CD4-positive, alpha-beta T cell treated with Interleukin-1 beta for 1 hour (primary cell): ENCODE results near the gene CACNA1D.
"Not testable (repeated sequence)": the region's sequence is repeated elsewhere in the genome, so short reads cannot be mapped to it uniquely, and the experiment has no call there.

Experiments
- DNase-seq, 2 donors: peaks; one replicate each; pipeline ENCODE4 v3.0.0-alpha.2; 2020 to 2022

Gene CACNA1D

DNA sequence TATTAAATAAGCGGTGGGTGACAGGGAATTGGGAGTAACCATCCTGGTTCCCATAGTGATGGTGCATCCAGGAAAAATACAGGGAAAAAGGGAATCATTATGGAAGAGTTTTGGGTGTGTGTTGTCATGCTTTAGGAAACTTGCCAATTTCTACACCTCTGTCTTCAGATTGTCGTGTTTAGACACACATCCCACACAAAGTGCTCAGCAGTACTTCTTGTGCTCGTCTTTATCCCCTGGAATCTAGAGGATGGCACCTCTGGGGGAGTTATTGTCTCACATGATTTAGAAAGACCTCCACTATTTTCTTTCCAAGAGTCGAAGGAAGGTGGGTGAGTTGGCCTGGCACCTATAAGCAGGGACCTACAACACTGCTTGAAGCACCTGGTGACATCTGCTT lies 35.8 kb downstream of the CACNA1D start:
- no peak for DNase-seq

- no peak for DNase-seq
Measured at GRCh38 chr3:53531749-53532148, 37.3 kb downstream of the CACNA1D start.

DNA sequence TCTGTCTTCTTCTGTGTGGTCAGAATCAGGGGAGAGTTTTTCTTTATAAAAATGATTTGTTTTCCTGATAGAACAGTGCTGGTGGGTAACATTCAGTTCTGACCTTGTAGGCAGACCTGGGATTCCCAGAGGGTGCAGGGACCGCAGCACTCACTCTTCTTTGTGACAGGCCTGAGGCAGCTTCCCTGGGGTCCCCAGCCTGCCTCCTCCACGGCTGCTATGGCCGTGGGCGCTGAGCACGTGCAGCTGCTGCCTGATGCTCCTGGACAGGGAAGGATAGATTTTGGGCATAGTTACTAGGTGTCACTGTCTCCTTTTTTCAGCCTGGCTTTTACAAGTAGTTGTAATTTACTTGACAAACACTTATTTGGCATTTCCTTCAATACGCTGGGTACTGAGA lies 39.1 kb downstream of the CACNA1D start:
- no peak for DNase-seq

GRCh38 chr3:53534216-53534615 lies 39.8 kb downstream of the CACNA1D start:
- DNase-seq, result no peak

DNA sequence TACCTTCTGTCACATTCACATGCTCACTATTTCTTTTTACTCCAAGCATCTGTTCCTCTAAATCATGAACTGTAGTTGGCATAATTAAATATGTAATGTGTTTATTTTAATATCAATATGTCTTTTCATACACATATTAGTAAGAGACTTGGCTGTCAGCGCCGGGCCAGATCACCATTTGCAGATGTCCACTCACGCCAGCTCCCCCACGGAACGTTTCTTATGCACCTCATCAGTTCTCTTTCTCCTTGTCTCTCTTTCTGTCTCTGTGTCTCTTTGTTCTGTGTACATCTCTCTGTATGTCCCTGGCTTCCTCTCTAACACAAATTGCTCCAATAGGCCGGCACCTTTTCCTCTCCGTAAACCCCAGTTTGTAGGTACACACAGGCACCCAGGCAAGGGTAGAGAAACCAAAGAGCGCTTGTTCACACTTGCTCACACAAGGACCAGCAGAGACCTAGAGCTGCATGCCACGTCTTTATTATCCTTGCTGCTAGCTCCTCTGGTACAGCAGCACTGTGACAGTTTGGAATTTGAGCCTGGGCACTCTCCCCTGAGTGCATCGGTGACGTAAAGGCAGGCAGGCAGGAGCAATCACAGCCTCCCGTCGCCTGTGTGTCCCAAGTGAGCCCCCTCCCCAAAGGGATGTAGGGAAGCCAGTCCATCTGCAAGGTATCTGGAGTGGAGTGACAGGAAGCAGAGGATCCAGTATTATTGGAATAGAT lies 40.4 kb downstream of the CACNA1D start:
- no peak for DNase-seq

DNA sequence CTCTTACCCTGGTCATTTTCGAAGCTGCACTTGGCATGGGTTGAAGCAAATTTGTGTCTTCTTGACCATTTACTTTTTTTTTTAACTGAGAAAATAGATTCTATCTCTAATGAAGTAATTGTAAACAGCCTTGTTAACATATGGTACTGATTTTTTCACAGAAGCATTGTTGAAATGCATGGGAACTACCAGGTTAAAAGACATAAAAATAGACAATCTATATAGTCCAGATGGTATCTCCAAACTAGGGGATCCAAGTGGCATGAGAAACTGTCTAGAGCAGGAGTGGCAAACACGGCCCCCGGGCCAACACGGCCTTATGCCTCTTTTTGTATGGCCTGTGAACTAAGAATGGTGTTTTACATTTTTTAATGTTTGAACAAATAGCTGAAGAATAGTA lies 41.9 kb downstream of the CACNA1D start:
- no peak for DNase-seq

DNA sequence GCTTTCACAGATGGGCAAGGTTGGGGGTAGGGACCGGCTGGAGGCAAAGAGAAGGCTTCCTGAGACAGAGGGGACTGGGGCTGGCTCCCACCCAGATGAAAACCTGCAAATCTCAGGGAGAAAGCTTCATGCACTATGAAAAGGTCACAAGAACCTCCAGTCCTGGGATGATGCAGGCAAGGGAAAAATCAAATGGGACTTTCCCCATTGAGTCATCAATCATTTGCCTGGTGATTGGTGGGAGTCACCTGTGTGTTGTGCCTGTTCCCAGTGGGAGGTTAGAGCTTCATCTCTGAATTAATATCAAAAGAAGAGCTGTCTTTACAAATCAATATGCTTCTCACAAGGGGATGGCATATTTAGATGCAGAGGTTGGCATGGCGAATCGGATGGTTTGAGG lies 49.9 kb downstream of the CACNA1D start:
- no peak for DNase-seq

GRCh38 chr3:53545310-53545995 lies 51.0 kb downstream of the CACNA1D start:
- no peak for DNase-seq

DNA sequence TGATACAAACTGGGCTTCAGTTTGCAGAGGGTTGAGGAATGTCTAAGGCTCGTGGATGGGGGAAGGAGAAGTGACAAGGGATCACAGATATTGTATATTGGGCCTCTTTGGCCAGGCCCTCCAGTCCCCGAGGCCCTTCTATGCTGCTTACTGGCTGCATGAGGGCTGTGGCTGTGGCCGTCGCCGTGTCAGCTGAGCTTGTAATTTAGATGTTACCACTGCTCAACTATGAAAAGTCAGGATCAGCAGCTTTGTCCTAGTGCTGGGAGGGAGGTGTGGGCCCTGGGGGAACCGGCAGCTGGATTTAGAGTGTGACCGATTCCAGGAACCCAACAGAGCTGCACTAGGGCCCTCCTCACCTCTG lies 51.6 kb downstream of the CACNA1D start:
- no peak for DNase-seq

- DNase-seq, result no peak
Measured at GRCh38 chr3:53547327-53547726, 52.9 kb downstream of the CACNA1D start.

DNA sequence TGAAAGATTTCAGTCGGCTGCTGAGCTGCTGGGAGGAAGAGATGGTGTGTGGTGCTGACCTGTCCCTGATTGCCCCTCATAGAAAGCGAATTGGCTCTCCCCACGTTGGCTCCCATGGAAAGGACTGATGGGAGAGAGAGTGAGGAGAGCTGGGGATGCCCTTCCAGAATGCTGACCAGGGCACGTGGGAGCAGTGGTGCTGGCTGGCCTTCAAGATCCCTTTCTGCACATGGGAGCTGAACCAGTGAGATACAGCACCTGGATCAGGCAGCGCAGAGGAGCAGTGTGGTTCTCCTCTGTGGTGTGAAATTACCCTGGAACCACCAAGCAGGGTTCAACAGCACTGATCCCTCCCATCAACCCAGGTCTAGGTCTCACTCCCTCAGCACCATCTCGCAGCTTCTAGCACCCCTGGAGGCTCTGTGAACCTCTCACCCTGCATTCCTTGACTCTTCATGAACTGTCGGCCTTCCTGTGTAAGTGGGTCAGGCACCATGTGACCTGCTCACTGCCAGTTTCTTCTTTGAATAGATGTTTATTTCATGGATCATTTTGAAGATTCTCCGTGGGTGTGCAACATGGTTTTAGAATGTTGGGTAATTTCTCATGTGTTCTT lies 55.7 kb downstream of the CACNA1D start:
- DNase-seq, result no peak

DNA sequence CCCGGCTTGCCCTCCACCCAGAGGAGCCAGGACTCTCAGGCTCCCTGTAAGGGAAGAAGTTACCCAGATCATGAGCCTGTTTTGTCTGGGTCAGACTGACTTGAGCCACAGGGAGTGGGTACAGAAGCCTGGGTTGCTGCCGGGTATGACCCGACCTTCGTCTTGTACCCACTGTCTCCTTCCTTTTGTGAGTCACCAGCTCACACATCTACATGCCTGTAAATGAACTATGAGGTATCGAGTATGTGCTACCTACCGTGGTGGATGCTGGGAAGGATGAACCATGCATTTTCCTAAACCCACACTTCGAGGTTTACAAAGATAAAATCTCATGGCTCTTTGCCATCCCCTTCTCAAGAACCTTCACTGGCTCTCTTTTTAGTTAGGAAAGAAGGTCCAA lies 56.9 kb downstream of the CACNA1D start:
- no peak for DNase-seq

GRCh38 chr3:53552730-53553129 lies 58.3 kb downstream of the CACNA1D start:
- no peak for DNase-seq

DNA sequence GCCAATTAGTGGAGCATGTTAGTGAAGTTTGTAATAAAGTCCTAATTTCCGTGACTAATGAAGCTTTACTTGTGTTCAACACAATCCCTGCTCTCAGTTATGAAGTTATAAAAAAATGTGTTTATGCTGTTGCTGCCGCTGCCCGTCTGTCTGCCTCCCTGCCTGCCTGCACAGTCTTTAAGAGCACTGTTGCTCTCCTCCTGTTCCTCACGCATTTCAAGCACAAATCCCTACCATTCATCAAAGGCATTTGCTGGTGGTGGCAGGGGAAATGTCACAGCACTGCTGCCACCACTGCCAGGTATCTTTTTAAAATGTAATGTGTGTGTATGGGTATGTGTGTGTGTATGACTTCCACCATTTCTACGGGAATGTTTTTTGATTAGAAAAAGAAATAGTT lies 58.8 kb downstream of the CACNA1D start:
- no peak for DNase-seq

GRCh38 chr3:53554559-53555067 lies 60.2 kb downstream of the CACNA1D start:
- no peak for DNase-seq

GRCh38 chr3:53555068-53555588 lies 60.7 kb downstream of the CACNA1D start:
- DNase-seq, result no peak

DNA sequence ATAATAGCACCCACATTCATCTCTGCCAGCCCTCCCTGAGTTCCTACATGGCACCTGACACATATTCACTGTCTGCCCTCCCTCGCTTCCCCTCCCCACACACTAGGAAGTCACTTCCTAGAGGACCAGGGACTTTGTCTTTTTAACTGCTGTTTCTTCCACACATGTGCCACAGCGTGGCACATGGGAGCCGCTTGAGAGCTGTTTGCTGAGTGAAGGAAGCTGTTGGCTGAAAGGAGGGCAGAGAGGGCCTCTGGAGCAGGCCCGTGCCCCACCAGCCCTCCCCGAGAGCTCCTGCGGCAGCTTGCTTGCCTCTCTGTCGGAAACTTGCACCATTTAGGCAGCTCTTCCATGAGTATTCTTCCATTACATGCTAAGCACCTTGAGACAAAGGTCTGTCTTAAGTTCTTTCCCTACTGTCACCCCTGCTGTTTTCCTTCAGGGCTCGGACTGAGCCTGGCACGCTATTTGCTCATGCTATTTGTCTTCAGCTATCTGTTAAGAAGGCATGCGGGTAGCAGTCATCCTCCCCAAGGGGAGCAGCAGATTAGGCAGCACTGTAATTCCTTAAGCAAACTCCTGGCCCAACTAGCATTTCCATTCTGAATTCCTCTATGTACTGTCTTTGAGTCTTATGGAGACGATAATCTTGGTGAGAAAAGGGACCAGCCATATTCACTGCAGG lies 72.2 kb downstream of the CACNA1D start:
- no peak for DNase-seq

DNA sequence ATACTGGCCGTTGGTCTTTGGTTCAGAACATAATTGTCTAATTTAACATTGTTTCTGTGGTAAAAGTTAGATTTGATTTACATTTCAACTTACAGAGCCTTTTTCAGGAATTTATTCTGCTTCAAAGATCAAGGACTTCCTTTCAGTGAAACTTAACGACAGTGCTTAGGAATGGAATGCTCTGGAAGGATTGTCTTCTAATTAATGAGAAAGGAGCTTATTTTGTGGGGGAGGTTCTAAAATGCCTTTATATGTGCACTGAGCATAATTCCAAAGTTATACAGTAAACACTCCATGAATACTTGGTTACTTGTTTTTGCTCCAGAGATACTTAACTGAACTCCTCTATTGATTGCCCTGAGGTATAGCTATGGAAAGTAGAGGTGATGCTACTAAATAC lies 75.7 kb downstream of the CACNA1D start:
- no peak for DNase-seq

DNA sequence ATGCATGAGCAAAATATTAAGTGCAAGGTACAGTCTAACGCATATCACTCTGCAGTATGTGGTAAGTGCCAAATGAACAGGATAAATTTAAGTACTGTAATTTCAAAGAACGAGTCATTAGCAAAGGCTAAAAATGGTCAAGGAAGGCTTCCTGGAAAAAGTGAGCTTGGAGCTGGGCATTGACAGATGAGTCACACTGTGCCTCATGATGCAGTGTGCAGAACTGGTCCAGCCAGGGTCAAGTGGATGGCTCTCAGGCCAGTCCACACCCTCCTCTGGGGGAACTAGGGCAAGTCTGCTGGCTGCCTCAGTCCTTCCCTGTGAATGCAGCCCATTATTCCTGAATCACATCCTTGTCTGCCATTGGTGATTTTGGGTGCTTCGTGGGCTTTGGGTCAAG lies 76.3 kb downstream of the CACNA1D start:
- DNase-seq, result no peak

GRCh38 chr3:53571264-53571663 lies 76.9 kb downstream of the CACNA1D start:
- DNase-seq, result no peak

DNA sequence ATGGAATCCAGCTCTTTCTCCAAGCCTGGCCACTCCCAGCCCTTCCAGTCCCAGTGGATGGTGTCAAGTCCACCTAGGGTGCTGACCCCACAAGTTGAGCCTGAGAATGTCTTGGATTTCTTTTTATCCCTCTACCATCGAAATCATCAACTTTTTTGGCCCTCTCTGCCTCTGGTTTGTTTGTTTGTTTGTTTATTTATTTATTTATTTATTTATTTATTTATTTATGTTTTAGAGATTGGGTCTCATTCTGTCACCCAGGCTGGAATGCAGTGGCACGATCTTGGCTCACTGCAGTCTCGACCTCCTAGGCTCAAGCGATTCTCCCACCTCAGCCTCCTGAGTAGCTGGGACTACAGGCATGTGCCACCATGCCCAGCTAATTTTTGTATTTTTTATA lies 77.8 kb downstream of the CACNA1D start:
- DNase-seq, result not testable (repeated sequence)

DNA sequence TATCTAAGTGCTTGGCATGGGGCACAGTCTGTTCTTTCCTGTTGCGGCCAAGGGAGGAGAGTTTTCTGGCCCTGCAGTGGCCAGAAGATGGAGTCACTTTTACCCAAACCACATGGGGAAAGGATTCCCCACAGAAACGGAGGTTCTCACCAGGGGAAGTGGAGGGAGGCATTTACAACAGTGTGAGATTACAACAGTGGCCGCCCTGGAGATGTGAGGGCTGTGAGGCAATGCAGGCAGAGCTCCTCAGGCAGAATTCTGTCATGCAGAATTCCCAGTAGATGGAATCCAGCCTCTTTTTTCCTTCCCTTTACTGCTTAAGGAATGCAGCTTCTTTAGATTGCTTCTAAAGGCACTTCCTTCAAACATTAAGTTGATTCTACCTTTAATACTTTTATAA lies 83.1 kb downstream of the CACNA1D start:
- no peak for DNase-seq

DNA sequence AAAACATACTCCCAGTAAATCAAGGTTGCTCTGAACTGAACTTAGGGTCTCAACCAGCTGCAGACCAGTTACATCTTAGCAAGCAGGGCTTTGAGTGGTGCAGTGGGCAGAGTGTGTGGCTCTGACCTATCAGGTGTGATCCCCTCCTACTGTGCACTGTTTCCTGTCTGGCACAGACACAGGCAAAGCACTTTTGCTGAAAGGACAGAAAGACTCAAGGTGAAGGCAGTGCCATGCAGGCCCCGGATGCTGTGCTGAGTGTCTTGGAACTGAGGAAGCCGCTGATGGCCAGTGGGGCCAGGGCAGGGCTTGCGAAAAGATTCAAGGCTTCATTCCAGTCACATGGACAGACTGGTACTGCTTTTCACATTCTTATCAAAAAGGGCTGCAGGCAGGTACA lies 85.2 kb downstream of the CACNA1D start:
- no peak for DNase-seq
